Coronary artery (tissue), 2 donors: Measurements from ENCODE around the gene LRRC45.

Source experiments
- DNase-seq: peaks from one replicate; pipeline ENCODE4 v3.0.0-alpha.2; 2017; ENCODE audit warnings: low spot score
- H3K27ac ChIP-seq, 2 donors: fragments of 200-600 bp; sonication (generic); one replicate each; pipeline ENCODE4 v1.5.1; 2016 to 2019
- H3K4me3 ChIP-seq: fragments of 200-600 bp; sonication (generic); 2 replicates; pipeline ENCODE4 v1.5.1; 2016; ENCODE audit warnings: mild to moderate bottlenecking, moderate library complexity
- CTCF ChIP-seq: fragments of 200-600 bp; sonication (generic); IDR thresholded peaks from one replicate; pipeline ENCODE4 v1.5.1; 2019; ENCODE audit warnings: antibody characterized with exemption

The LRRC45 gene

GRCh38 chr17:81990836-81991683, 32.0 kb upstream of the LRRC45 start:
- DNase-seq, result no peak
- no peak for TF ChIP-seq CTCF
- Histone ChIP-seq H3K27ac (peak overlapping the region in 1 of 2 donors; percentile 52), H3K4me3 (peak overlapping the region; percentile 60)

GRCh38 chr17:81991684-81992305, 31.3 kb upstream of the LRRC45 start:
- TF ChIP-seq CTCF, result no peak
- DNase-seq, result no peak
- H3K27ac ChIP-seq, result peak overlapping the region in 1 of 2 donors; percentile 52
- H3K4me3 ChIP-seq, result peak overlapping the region; percentile 60

- Histone ChIP-seq H3K4me3 (peak overlapping the region; percentile 60), H3K27ac (peak overlapping the region in 1 of 2 donors; percentile 52)
- DNase-seq, result no peak
- no peak for TF ChIP-seq CTCF
Observed at GRCh38 chr17:81992306-81993102, 30.6 kb upstream of the LRRC45 start.

- no peak for TF ChIP-seq CTCF
- Histone ChIP-seq H3K4me3 (no peak overlapping the region), H3K27ac (no peak overlapping the region)
- no peak for DNase-seq
Observed at GRCh38 chr17:81993729-81994592, 29.1 kb upstream of the LRRC45 start.

- no peak overlapping the region for H3K4me3 ChIP-seq
Observed at GRCh38 chr17:81994593-81995462, 28.3 kb upstream of the LRRC45 start.

More at GRCh38 chr17:81994593-81995462, 28.3 kb upstream of the LRRC45 start:
- H3K27ac ChIP-seq, result no peak overlapping the region
- no peak for DNase-seq
- no peak for TF ChIP-seq CTCF
